ENCODE measurements around the gene CHSY1. TPM values are rescaled to one million over a fixed set of nuclear protein-coding genes. Genes with fewer than 3 reads are reported as not detected.

The CHSY1 gene
- total and polyA plus RNA-seq, 2 experiments from 2014 or later: 5.2 to 31.3 TPM

- Histone ChIP-seq H3K9me3 (ENCODE audit: low read depth) (no peaks in the 10 kb centered on the region), H3K79me2 (ENCODE audit: insufficient read depth) (peaks cover 100% of the 10 kb centered on the region), H2AFZ (no peak overlapping the region), H3K4me3 (no peak overlapping the region), H3K27me3 (replicated peaks; ENCODE audit: insufficient read depth) (no peaks in the 10 kb centered on the region), H3K27ac (peak overlapping the region; percentile 25; the same call in 1 of the 2 replicates), H3K9me2 (ENCODE audit: insufficient read depth) (no peaks in the 10 kb centered on the region), H3K9ac (no peak overlapping the region), H3K4me1 (ENCODE audit: insufficient read depth) (peaks cover 8% of the 10 kb centered on the region; the same call in 1 of the 2 replicates), H3F3A (ENCODE audit: insufficient read depth) (0 out of 2 replicates have a peak, but pooled peaks cover 9% of the 10 kb centered on the region), H4K20me1 (ENCODE audit: insufficient read depth) (peaks cover 3% of the 10 kb centered on the region; the same call in 1 of the 2 replicates), H3K36me3 (ENCODE audit: low read depth) (no peaks in the 10 kb centered on the region), H3K4me2 (ENCODE audit: unreplicated experiment) (no peak overlapping the region)
- DNase-seq: no peak
- in situ Hi-C loops (cut with MboI): no loop called here
- 20 to 27% methylated on average over 4 of the region's 4 CpGs for WGBS, 2 experiments (ENCODE audit: low coverage in 1 of 2, low lambda C conversion rate in 2 of 2, missing lambda C conversion rate in 2 of 2)
- TF ChIP-seq EZH2 (IDR thresholded peaks at IDR 0.05; ENCODE audit: insufficient read depth, poor library complexity, severe bottlenecking) (no peak), EZH2phosphoT487 (IDR thresholded peaks at IDR 0.05; ENCODE audit: insufficient read depth, low read depth) (no peak)
Measured at GRCh38 chr15:101221902-101222301, 29.9 kb downstream of the CHSY1 start.

GRCh38 chr15:101220060-101220459 is 31.8 kb downstream of the CHSY1 start:
- TF ChIP-seq EZH2 (IDR thresholded peaks at IDR 0.05; ENCODE audit: insufficient read depth, poor library complexity, severe bottlenecking) (no peak), EZH2phosphoT487 (IDR thresholded peaks at IDR 0.05; ENCODE audit: insufficient read depth, low read depth) (no peak)
- H3K9me3 ChIP-seq (ENCODE audit: low read depth): no peaks in the 10 kb centered on the region
- H3K27ac ChIP-seq: no peak overlapping the region
- WGBS, 2 experiments (ENCODE audit: low coverage in 1 of 2, low lambda C conversion rate in 2 of 2, missing lambda C conversion rate in 2 of 2): 79 to 84% methylated on average over 2 of the region's 2 CpGs
- H3K4me1 ChIP-seq (ENCODE audit: insufficient read depth): peaks cover 8% of the 10 kb centered on the region; the same call in 1 of the 2 replicates
- H2AFZ ChIP-seq: no peak overlapping the region
- H3K9me2 ChIP-seq (ENCODE audit: insufficient read depth): no peaks in the 10 kb centered on the region
- peaks cover 5% of the 10 kb centered on the region; the same call in 1 of the 2 replicates for H4K20me1 ChIP-seq (ENCODE audit: insufficient read depth)
- no peak overlapping the region for H3K9ac ChIP-seq
- H3K27me3 ChIP-seq (replicated peaks; ENCODE audit: insufficient read depth): no peaks in the 10 kb centered on the region
- DNase-seq: no peak
- no peak overlapping the region for H3K4me3 ChIP-seq
- H3K4me2 ChIP-seq (ENCODE audit: unreplicated experiment): no peak overlapping the region
- H3K36me3 ChIP-seq (ENCODE audit: low read depth): no peaks in the 10 kb centered on the region
- in situ Hi-C loops (cut with MboI): no loop called here
- peaks cover 15% of the 10 kb centered on the region; the same call in 1 of the 2 replicates for H3F3A ChIP-seq (ENCODE audit: insufficient read depth)
- peaks cover 100% of the 10 kb centered on the region for H3K79me2 ChIP-seq (ENCODE audit: insufficient read depth)

GRCh38 chr15:101219441-101219840 is 32.4 kb downstream of the CHSY1 start:
- no peak overlapping the region for H3K4me2 ChIP-seq (ENCODE audit: unreplicated experiment)
- H2AFZ ChIP-seq: no peak overlapping the region
- TF ChIP-seq EZH2phosphoT487 (IDR thresholded peaks at IDR 0.05; ENCODE audit: insufficient read depth, low read depth) (no peak), EZH2 (IDR thresholded peaks at IDR 0.05; ENCODE audit: insufficient read depth, poor library complexity, severe bottlenecking) (no peak)
- no peak overlapping the region for H3K9ac ChIP-seq
- H4K20me1 ChIP-seq (ENCODE audit: insufficient read depth): peaks cover 5% of the 10 kb centered on the region; the same call in 1 of the 2 replicates
- no peak overlapping the region for H3K27ac ChIP-seq
- in situ Hi-C loops (cut with MboI): no loop called here
- no peaks in the 10 kb centered on the region for H3K36me3 ChIP-seq (ENCODE audit: low read depth)
- no peaks in the 10 kb centered on the region for H3K9me2 ChIP-seq (ENCODE audit: insufficient read depth)
- no peaks in the 10 kb centered on the region for H3K27me3 ChIP-seq (replicated peaks; ENCODE audit: insufficient read depth)
- 84 to 85% methylated on average over 6 of the region's 6 CpGs for WGBS, 2 experiments (ENCODE audit: low coverage in 1 of 2, low lambda C conversion rate in 2 of 2, missing lambda C conversion rate in 2 of 2)
- peaks cover 8% of the 10 kb centered on the region; the same call in 1 of the 2 replicates for H3K4me1 ChIP-seq (ENCODE audit: insufficient read depth)
- peaks cover 15% of the 10 kb centered on the region; the same call in 1 of the 2 replicates for H3F3A ChIP-seq (ENCODE audit: insufficient read depth)
- H3K4me3 ChIP-seq: no peak overlapping the region
- peaks cover 100% of the 10 kb centered on the region for H3K79me2 ChIP-seq (ENCODE audit: insufficient read depth)
- no peak for DNase-seq
- H3K9me3 ChIP-seq (ENCODE audit: low read depth): no peaks in the 10 kb centered on the region

GRCh38 chr15:101217446-101217845 is 34.4 kb downstream of the CHSY1 start:
- 89 to 92% methylated on average over 6 of the region's 6 CpGs for WGBS, 2 experiments (ENCODE audit: low coverage in 1 of 2, low lambda C conversion rate in 2 of 2, missing lambda C conversion rate in 2 of 2)
- Histone ChIP-seq H3K4me2 (ENCODE audit: unreplicated experiment) (no peak overlapping the region), H4K20me1 (ENCODE audit: insufficient read depth) (peaks cover 5% of the 10 kb centered on the region; the same call in 1 of the 2 replicates), H2AFZ (no peak overlapping the region), H3K9ac (no peak overlapping the region), H3K9me2 (ENCODE audit: insufficient read depth) (no peaks in the 10 kb centered on the region), H3F3A (ENCODE audit: insufficient read depth) (peaks cover 23% of the 10 kb centered on the region), H3K4me1 (ENCODE audit: insufficient read depth) (peaks cover 6% of the 10 kb centered on the region; the same call in 1 of the 2 replicates), H3K27ac (no peak overlapping the region), H3K4me3 (no peak overlapping the region), H3K79me2 (ENCODE audit: insufficient read depth) (peaks cover 100% of the 10 kb centered on the region), H3K36me3 (ENCODE audit: low read depth) (no peaks in the 10 kb centered on the region), H3K27me3 (replicated peaks; ENCODE audit: insufficient read depth) (no peaks in the 10 kb centered on the region), H3K9me3 (ENCODE audit: low read depth) (no peaks in the 10 kb centered on the region)
- no peak for DNase-seq
- no peak for TF ChIP-seq EZH2phosphoT487 (IDR thresholded peaks at IDR 0.05; ENCODE audit: insufficient read depth, low read depth)
- no peak for TF ChIP-seq EZH2 (IDR thresholded peaks at IDR 0.05; ENCODE audit: insufficient read depth, poor library complexity, severe bottlenecking)
- in situ Hi-C loops (cut with MboI): no loop called here

Measured in GM23248 (cell line).